GM23338 (cell line): ENCODE data around the gene GPR42. TPM values are rescaled to one million over a fixed set of nuclear protein-coding genes. Genes with fewer than 3 reads are reported as not detected.

Experiments used
- ATAC-seq: fragments of 200-7000 bp; cut with Tn5 transposase; 3 replicates; pipeline ENCODE4 v1.9.1; 2020
- DNase-seq: peaks from one replicate; pipeline ENCODE4 v3.0.0-alpha.2; 2015; ENCODE audit warnings: low spot score
- H2AFZ ChIP-seq: fragments of 200-600 bp; sonication (generic); 2 replicates; pipeline ENCODE4 v1.8.0; 2016; ENCODE audit warnings: antibody characterized with exemption, mild to moderate bottlenecking, moderate library complexity
- H3F3A ChIP-seq: fragments of 200-600 bp; sonication (generic); replicated peaks from 2 replicates; pipeline ENCODE4 v1.8.0; 2017; ENCODE audit warnings: antibody characterized with exemption, mixed run types, low read depth
- H3K27ac ChIP-seq: fragments of 200-600 bp; sonication (generic); 2 replicates; pipeline ENCODE4 v1.6.1; 2016; ENCODE audit warnings: low read depth
- H3K27me3 ChIP-seq: fragments of 200-600 bp; sonication (generic); 2 replicates; pipeline ENCODE4 v1.8.0; 2016; ENCODE audit warnings: mild to moderate bottlenecking, mixed run types, moderate library complexity; ENCODE audit not compliant: insufficient read depth
- H3K36me3 ChIP-seq: fragments of 200-600 bp; sonication (generic); 2 replicates; pipeline ENCODE4 v1.8.0; 2016; ENCODE audit warnings: mild to moderate bottlenecking; ENCODE audit not compliant: insufficient read depth
- H3K4me1 ChIP-seq: fragments of 200-600 bp; sonication (generic); 2 replicates; pipeline ENCODE4 v1.8.0; 2016; ENCODE audit warnings: mild to moderate bottlenecking, moderate library complexity; ENCODE audit not compliant: insufficient read depth
- H3K4me2 ChIP-seq: fragments of 200-600 bp; sonication (generic); 2 replicates; pipeline ENCODE4 v1.7.1; 2017; ENCODE audit warnings: mixed run types
- H3K4me3 ChIP-seq: fragments of 200-600 bp; sonication (generic); 2 replicates; pipeline ENCODE4 v1.6.1; 2016; ENCODE audit warnings: mixed run types
- H3K79me2 ChIP-seq: fragments of 200-600 bp; sonication (generic); replicated peaks from 2 replicates; pipeline ENCODE4 v1.8.0; 2017; ENCODE audit warnings: mild to moderate bottlenecking; ENCODE audit not compliant: insufficient read depth
- H3K9me2 ChIP-seq: fragments of 200-600 bp; sonication (generic); 2 replicates; pipeline ENCODE4 v1.8.0; 2017; ENCODE audit not compliant: insufficient read depth
- H4K20me1 ChIP-seq: fragments of 200-600 bp; sonication (generic); replicated peaks from 2 replicates; pipeline ENCODE4 v1.8.0; 2017; ENCODE audit warnings: mild to moderate bottlenecking; ENCODE audit not compliant: insufficient read depth
- H3K27ac Mint-ChIP-seq: 2 replicates; pipeline ENCODE4 v1.8.0; 2020; ENCODE audit warnings: inconsistent platforms, mild to moderate bottlenecking, moderate library complexity, mixed read lengths
- H3K27me3 Mint-ChIP-seq: 3 replicates; pipeline ENCODE4 v1.8.0; 2022; ENCODE audit warnings: low read depth, mild to moderate bottlenecking, moderate library complexity, mixed read lengths, inconsistent platforms; ENCODE audit not compliant: insufficient read depth, poor library complexity
- H3K36me3 Mint-ChIP-seq: 3 replicates; pipeline ENCODE4 v1.8.0; 2021; ENCODE audit warnings: low read depth, mild to moderate bottlenecking, inconsistent platforms, moderate library complexity, mixed read lengths
- H3K4me1 Mint-ChIP-seq: 3 replicates; pipeline ENCODE4 v1.8.0; 2020; ENCODE audit warnings: mild to moderate bottlenecking, inconsistent platforms, mixed read lengths
- H3K4me3 Mint-ChIP-seq: 3 replicates; pipeline ENCODE4 v1.8.0; 2021; ENCODE audit warnings: moderate library complexity, mild to moderate bottlenecking, inconsistent platforms, mixed read lengths
- H3K9me3 Mint-ChIP-seq: 3 replicates; pipeline ENCODE4 v1.8.0; 2020; ENCODE audit warnings: moderate library complexity, mild to moderate bottlenecking, inconsistent platforms, mixed read lengths
- CREB1 ChIP-seq: fragments of 250-450 bp; sonication (Bioruptor Pico); IDR thresholded peaks from 2 replicates; pipeline ENCODE4 v1.5.0; 2020; ENCODE audit warnings: low read depth, mild to moderate bottlenecking, moderate library complexity
- CTCF ChIP-seq, 2 experiments: fragments of 200-600 bp in 1 of 2; sonication (generic) in 1 of 2; conservative IDR thresholded peaks; 2 replicates each; pipeline versions ENCODE4 v1.5.1 to v1.6.1; 2016 to 2017; ENCODE audit warnings: antibody characterized with exemption in 2 of 2, low read depth in 2 of 2, mild to moderate bottlenecking in 2 of 2, moderate library complexity in 1 of 2
- EZH2 ChIP-seq: fragments of 200-600 bp; sonication (generic); IDR thresholded peaks from one replicate; pipeline ENCODE4 v1.8.0; 2017; ENCODE audit warnings: antibody characterized with exemption, mild to moderate bottlenecking, low read depth; ENCODE audit not compliant: unreplicated experiment
- EZH2phosphoT487 ChIP-seq: fragments of 200-600 bp; sonication (generic); IDR thresholded peaks from one replicate; pipeline ENCODE4 v1.8.1; 2018; ENCODE audit warnings: antibody characterized with exemption; ENCODE audit not compliant: unreplicated experiment
- NANOG ChIP-seq: IDR thresholded peaks from 2 replicates; pipeline ENCODE4 v1.6.1; 2016; ENCODE audit warnings: antibody characterized with exemption, borderline replicate concordance
- POLR2AphosphoS5 ChIP-seq: IDR thresholded peaks from 2 replicates; pipeline ENCODE4 v1.6.1; 2016; ENCODE audit warnings: antibody characterized with exemption, low read depth
- REST ChIP-seq: IDR thresholded peaks from one replicate; pipeline ENCODE4 v1.6.1; 2018; ENCODE audit warnings: antibody characterized with exemption; ENCODE audit not compliant: unreplicated experiment
- STAT1 ChIP-seq: IDR thresholded peaks from one replicate; pipeline ENCODE4 v1.6.1; 2016; ENCODE audit warnings: antibody characterized with exemption; ENCODE audit not compliant: unreplicated experiment
- ZNF331 ChIP-seq: fragments of 250-450 bp; sonication (Bioruptor Pico); IDR thresholded peaks from 2 replicates; pipeline ENCODE4 v1.5.0; 2020; ENCODE audit warnings: low read depth, mild to moderate bottlenecking, moderate library complexity
- polyA plus RNA-seq: library from polyadenylated mRNA; unstranded; fragments of >200 nt; fragmentation: Nextera tagmentation; extraction: Ambion mirVana; gene quantifications from 2 replicates; pipeline ENCODE4 v1.2.1, GENCODE V29; 2016
- total RNA-seq: library from RNA; depleted of rRNA; stranded (reverse); fragments of >200 nt; shearing (Covaris generic); gene quantifications from 2 replicates; pipeline ENCODE4 v1.2.3, GENCODE V29; 2014
- TF ChIP-seq, protein P1 (sequence below): fragments of 250-450 bp; sonication (Bioruptor Pico); IDR thresholded peaks from 2 replicates; pipeline ENCODE4 v1.5.0; 2020; ENCODE audit warnings: mild to moderate bottlenecking, moderate library complexity

The GPR42 gene
- total and polyA plus RNA-seq, 2 experiments from 2014 or later, result not detected

DNA sequence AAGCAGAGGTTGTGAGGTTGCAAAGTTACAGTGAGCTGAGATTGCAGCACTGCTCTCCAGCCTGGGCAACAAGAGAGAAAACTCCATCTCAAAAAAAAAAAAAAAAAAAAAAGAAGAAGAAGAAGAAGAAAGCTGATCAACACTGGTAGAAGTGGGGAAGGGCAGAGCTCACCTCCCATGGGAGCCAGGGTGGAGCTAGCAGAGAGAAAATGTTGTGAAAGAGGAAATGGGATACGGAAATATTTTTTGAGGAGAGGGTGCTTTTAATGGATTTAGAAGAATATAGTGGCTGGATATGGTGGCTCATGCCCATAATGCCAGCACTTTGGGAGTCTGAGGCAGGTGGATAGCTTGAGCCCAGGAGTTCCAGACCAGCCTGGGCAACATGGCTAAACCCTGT, 6.8 kb downstream of the GPR42 start:
- Mint-ChIP-seq H3K27me3 (peaks cover 12% of the 10 kb centered on the region), H3K4me1 (peaks cover 10% of the 10 kb centered on the region), H3K36me3 (no peaks in the 10 kb centered on the region; the same call in 2 of the 3 replicates), H3K4me3 (no peak overlapping the region), H3K9me3 (peaks cover 30% of the 10 kb centered on the region), H3K27ac (no peak overlapping the region)
- Histone ChIP-seq H3K79me2 (no peaks in the 10 kb centered on the region), H3K27me3 (no peaks in the 10 kb centered on the region), H3K36me3 (no peaks in the 10 kb centered on the region), H3K9me2 (no peaks in the 10 kb centered on the region; the same call in 1 of the 2 replicates), H3K4me2 (no peak overlapping the region), H3K27ac (no peak overlapping the region), H3K4me1 (peaks cover 6% of the 10 kb centered on the region), H4K20me1 (no peaks in the 10 kb centered on the region), H2AFZ (no peak overlapping the region), H3F3A (no peaks in the 10 kb centered on the region), H3K4me3 (no peak overlapping the region)
- ATAC-seq, result no peak
- DNase-seq, result no peak
- no peak for TF ChIP-seq EZH2phosphoT487
- no peak for TF ChIP-seq EZH2
- TF ChIP-seq ZNF331, result no peak
- TF ChIP-seq POLR2AphosphoS5, result no peak
- TF ChIP-seq, protein P1, sequence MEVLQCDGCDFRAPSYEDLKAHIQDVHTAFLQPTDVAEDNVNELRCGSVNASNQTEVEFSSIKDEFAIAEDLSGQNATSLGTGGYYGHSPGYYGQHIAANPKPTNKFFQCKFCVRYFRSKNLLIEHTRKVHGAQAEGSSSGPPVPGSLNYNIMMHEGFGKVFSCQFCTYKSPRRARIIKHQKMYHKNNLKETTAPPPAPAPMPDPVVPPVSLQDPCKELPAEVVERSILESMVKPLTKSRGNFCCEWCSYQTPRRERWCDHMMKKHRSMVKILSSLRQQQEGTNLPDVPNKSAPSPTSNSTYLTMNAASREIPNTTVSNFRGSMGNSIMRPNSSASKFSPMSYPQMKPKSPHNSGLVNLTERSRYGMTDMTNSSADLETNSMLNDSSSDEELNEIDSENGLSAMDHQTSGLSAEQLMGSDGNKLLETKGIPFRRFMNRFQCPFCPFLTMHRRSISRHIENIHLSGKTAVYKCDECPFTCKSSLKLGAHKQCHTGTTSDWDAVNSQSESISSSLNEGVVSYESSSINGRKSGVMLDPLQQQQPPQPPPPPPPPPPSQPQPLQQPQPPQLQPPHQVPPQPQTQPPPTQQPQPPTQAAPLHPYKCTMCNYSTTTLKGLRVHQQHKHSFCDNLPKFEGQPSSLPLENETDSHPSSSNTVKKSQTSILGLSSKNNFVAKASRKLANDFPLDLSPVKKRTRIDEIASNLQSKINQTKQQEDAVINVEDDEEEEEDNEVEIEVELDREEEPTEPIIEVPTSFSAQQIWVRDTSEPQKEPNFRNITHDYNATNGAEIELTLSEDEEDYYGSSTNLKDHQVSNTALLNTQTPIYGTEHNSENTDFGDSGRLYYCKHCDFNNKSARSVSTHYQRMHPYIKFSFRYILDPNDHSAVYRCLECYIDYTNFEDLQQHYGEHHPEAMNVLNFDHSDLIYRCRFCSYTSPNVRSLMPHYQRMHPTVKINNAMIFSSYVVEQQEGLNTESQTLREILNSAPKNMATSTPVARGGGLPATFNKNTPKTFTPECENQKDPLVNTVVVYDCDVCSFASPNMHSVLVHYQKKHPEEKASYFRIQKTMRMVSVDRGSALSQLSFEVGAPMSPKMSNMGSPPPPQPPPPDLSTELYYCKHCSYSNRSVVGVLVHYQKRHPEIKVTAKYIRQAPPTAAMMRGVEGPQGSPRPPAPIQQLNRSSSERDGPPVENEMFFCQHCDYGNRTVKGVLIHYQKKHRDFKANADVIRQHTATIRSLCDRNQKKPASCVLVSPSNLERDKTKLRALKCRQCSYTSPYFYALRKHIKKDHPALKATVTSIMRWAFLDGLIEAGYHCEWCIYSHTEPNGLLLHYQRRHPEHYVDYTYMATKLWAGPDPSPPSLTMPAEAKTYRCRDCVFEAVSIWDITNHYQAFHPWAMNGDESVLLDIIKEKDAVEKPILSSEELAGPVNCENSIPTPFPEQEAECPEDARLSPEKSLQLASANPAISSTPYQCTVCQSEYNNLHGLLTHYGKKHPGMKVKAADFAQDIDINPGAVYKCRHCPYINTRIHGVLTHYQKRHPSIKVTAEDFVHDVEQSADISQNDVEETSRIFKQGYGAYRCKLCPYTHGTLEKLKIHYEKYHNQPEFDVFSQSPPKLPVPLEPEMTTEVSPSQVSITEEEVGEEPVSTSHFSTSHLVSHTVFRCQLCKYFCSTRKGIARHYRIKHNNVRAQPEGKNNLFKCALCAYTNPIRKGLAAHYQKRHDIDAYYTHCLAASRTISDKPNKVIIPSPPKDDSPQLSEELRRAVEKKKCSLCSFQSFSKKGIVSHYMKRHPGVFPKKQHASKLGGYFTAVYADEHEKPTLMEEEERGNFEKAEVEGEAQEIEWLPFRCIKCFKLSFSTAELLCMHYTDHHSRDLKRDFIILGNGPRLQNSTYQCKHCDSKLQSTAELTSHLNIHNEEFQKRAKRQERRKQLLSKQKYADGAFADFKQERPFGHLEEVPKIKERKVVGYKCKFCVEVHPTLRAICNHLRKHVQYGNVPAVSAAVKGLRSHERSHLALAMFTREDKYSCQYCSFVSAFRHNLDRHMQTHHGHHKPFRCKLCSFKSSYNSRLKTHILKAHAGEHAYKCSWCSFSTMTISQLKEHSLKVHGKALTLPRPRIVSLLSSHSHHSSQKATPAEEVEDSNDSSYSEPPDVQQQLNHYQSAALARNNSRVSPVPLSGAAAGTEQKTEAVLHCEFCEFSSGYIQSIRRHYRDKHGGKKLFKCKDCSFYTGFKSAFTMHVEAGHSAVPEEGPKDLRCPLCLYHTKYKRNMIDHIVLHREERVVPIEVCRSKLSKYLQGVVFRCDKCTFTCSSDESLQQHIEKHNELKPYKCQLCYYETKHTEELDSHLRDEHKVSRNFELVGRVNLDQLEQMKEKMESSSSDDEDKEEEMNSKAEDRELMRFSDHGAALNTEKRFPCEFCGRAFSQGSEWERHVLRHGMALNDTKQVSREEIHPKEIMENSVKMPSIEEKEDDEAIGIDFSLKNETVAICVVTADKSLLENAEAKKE (CRISPR knock-in tag), result no peak
- no peak for TF ChIP-seq STAT1
- TF ChIP-seq CTCF (conservative IDR thresholded peaks at IDR 0.05; ENCODE audit: low read depth in 2 of 2), result no peak
- TF ChIP-seq REST, result no peak
- no peak for TF ChIP-seq NANOG
- no peak for TF ChIP-seq CREB1 (CRISPR knock-in tag)
